D341Med (cell line): Measurements from ENCODE around the gene PLAU.
A peak's percentile ranks its signal among the peaks of the same experiment; 100 is the strongest.

Experiments used
- DNase-seq: peaks from one replicate; pipeline ENCODE4 v3.0.0; 2012; ENCODE audit warnings: low spot score

The PLAU gene

DNA sequence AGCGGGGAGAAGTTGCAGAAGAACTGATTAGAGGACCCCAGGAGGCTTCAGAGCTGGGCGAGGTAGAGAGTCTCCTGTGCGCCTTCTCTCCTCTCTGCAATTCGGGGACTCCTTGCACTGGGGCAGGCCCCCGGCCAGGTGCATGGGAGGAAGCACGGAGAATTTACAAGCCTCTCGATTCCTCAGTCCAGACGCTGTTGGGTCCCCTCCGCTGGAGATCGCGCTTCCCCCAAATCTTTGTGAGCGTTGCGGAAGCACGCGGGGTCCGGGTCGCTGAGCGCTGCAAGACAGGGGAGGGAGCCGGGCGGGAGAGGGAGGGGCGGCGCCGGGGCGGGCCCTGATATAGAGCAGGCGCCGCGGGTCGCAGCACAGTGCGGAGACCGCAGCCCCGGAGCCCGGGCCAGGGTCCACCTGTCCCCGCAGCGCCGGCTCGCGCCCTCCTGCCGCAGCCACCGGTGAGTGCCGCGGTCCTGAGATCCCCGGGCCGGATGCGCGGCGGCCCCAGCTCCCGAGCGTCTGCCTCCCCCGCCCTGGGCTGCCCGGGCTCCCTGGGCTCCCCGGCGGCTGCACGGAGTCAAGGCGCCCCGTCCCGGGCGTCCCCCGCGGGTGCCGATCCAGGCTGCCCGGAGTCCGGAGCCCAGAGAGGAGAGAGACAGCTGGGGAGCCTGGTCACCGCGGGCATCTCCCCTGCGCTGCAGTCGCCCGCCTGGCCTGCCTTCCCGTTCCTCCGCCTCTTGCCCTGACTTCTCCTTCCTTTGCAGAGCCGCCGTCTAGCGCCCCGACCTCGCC, at the start of gene PLAU:
Gene PLAU, plus strand, starts transcription at position 369 of the 789 bp plus-strand sequence. CDS start 424 bp downstream, outside the sequence.
- peak; percentile 66 for DNase-seq

DNA sequence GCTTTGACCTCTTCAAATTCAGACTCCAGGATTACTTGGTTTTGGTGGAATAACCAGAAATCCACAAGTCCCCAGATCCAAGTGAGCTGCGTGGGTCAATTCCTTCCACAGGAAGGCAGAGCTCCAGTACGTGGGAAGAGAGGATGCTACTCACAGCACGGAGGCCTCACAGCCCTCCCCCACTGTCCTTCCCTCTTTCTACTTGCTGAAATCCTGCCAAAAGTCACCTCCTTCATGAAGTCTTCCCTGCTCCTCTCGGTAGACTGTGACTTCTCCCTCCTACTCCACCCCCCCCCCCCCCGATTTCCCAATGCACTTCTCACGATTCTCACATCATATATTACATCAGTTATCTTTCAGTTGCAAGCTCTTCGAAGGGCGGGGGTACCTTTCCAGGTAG, 48.9 kb upstream of the PLAU start:
- DNase-seq: no peak

DNA sequence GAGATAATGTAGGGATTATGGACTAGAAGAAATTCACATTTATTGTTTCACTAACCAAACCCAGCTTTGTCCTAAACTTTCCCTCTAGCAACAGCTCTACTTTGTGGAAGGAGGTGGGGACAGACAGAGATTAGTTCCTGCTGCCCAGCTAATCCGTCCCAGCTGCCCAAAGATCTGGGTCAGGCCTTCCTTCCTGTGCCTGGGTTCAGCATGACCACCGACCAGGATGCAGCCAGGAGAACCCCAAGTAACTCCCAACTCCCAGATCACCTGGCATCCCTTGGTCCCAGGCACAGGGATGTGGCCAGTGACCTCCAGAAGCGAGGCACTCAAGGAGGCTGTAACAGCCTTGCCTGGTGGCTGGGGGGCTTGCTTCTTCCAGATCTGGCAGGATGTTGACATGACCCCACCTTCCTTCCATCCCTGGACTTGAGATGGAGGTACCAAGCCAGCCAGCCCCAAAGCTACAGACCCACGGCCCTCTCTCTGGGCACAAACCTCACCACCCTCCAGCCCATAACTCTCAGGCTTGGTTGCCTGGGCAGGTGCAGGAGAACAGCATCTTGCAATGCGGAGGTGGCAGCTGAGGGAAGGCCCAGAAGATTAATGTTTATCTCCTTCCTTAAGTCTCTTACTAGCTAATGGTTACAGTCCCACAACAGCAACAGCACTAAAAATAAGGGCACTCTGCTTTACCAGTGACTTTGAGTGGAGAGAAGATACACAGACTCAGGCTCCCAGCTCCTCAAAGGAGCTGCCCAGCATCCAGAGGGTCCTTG, 47.7 kb upstream of the PLAU start:
- no peak for DNase-seq

DNA sequence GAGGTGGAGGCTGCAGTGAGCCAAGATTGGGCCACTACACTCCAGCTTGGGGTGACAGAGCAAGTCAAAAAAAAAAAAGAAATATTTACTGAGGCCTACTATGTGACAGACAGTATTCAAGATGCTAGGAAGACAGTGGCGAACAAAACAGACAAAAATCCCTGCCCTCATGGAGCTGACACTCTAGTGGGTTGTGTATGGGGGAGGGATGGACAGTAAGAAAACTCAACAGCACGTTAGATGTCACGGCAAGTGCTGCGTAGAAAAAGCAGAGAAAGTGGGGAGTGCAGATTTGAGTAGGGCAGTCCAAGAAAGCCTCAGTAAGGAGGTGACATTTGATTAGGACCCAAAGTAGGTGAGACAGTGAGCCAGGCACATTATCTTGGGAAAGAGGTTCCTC, 46.7 kb upstream of the PLAU start:
- DNase-seq: no peak

DNA sequence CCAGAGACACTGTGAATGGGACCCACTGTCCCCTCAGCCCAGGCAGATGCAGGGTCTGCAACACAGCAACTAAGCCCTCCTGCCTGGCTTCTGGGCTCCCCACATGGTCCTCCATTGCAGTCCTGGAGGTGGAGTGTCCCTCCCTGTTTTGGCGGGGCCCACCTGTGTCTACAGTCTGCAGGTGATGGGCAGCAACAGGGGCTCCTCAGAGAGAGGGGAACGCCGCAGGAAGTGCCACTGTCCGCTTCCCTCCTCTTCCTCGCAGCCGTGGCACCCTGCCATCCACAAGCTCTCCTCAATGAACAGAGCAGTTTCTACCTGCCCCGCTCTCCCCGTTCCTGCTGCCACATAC, 45.8 kb upstream of the PLAU start:
- DNase-seq: no peak

DNA sequence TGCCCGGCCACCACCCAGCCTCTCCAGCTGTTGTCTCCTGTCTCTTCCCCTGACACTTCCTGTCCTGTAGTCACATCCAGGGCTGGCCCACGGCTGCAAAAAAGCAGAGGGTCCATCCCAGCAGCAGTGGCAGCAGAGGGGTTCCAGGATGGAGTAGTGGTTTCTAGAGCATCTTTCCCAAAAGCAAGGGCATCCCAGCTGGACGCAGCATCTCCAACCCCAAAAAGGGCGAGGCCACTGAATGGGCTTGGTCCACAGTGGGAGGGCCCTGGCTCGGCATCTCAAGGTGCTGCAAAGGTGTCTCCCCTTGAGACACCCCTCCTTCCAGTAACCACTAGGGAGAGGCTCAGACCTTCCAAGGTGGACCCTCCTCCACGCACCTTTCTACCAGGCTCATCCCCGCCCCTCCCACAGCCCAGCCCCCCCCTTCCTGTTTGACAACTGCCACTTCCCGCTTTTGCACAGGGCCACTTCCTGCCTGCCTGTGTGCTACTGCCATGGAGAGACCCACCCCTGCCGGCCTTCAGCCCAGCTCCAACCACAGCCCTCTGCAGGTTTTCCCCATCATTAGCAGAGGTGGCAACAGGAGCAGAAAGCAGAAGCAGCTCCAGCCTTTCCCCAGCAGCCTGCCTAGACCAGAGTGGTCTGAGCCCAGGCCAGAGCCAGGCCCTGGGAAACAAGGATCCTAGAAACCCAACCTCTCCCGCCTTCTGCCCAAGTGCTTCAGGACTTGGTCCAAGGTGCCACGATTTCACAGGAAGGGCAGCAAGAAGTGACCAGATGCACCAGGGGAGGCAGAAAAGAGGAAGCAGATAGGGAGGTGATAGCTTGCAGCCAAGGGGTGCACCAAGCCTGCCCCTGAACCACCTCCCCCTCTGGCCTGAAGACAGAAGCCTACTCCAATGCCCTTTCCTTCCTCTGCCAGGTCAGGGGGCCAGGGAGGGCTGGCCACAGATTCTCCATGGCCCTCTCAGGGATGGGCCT, 45.2 kb upstream of the PLAU start:
- no peak for DNase-seq

DNA sequence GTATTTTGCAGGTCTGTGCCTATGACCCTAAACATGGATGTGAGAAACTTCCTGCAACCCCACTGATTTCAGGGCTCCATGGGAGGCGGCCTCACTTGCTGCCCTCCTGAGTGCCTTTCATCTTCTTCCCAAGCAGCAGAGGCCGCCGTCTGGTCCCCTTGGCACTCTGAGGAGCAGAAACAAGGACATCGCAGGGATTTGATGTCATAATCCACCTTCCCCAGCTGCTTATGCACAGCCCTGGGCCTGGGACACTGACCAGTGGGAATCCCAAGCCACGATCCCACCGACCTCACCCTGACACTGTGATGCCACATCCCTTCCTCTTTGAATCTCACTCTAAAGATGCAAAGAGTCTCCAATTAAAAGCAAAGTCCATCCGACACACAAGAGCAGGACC, 44.3 kb upstream of the PLAU start:
- DNase-seq: no peak

DNA sequence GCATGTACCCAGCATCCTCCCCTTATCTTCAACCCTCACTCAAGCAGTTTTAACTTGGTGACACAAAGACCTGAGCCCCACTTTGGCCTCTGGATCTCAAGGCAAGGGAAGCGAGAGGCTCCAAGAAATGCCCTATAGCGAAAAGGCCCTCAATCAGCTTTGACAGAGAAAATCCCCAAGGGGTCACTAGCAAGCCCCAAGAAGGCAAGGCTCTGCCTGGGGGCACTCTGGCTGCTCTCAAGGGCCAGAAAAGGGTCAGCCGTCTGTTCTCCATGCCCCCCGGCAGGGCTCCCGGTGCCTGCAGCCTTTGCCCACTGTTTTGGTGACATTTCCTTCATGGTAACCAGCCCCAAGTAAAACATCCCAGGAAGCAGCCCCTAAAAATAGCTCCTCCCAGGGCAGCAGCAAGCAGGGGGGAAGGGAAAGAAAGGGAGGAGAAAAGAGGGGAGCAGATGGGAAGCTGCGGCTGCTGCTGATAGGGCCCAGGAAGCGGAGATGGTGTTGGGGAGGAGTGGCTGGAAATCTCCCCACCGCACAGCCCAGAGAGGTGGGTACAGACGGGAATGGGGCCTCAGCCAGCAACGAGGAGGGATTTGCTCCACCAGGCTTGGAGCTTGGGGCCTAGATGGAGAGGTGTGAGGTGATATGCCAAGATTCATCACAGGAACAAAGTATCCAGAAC, 43.7 kb upstream of the PLAU start:
- no peak for DNase-seq

DNA sequence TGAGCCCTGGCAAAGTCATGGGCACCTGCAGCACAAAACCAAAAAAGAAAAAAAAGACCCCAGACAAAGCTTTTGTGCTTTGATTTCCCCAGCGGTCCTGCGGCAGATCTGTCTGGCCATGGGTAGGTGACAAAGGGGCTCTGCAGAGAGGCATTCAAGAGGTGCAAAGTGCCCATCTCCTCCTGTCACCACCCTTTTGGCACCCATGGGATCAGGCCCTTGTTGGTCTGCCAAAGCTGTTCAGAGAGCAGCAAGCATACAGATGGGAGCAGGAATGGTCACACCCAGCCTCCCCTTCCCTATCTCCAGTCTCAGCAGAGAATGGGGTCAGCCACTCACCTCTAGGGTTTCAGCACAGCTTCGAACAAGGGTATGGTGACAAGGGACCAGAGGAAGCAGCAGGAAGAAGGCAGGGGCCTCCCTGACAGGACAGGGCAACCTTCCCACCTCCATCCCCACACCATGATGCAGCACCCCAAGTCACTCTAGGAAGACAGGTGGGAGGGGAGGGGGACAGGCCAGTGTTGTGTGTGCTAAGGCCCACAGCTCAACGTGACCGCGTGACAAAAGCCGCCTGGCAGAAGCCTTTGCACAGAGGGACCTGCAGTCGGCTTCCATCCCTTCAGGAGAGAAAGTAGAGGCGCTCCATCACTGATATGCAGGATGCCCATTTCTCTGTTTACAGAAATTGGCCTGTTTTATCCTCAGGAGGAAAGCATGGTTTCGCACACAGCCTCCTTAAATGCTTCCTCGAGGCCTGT, 42.9 kb upstream of the PLAU start:
- no peak for DNase-seq

DNA sequence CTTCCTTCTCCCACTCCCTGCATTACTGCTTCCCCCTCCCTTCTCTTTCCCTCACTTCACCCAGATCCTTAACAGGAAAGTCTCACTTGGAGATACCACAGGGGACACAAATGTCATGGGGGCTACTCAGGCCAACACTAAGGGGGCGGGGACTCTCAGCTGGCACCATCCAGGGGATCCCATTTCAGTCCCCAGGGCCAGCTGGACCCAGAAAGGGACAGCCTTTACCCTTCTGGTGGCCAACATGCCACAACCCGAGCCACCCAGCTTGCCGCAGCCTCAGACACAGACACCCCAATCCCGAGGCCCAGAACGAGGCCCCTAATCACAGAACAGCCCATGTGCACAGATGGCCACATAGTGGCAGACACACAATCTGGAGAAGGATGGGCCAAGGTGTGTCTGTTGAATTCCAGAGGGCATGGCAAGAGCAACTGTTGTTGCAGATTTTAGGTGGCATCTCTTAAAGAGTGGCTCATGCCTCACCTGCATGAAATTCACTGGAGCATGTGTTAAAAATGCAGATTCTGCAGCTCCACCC, 42.2 kb upstream of the PLAU start:
- no peak for DNase-seq

DNA sequence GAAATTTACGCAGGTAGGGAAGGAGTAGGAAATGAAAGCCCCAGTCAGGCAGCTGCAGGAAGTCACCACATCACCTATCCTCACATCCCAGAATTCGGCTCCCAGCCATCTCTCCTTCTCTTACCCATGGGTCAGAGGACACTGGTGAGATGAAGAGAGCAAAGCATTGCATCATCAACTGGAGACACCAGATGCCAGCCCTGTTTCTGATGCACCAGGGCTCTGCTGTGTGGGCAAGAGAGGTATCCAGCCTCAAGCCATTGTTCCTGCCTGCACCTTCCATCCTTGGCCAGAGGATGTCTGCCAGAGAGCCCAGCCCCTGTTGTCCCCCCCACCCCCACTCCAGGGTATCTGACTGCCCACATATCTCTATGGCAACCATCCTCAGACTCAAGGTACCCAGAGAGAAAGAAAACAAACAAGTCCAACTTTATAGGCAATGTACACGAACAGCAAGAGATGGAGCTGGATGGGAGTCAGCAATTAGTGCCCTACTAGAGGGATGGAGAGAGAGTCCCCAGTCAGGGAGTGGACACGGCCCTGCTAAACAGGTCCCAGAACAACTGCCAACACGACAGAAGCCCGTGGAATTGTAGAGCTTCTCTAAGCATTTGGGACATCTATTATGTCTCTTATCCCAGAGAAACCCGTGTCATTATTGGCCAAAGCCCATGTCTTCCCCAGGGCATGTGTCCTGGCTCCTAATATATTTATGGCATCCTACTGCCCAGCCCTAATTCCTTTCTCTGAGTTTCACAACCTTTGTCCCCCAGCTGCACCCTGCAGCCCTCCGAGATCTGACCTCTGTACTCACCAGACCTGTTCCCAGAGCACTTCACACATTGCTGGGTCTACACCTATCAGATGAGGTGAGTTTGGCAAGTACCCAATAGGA, 39.4 kb upstream of the PLAU start:
- no peak for DNase-seq

DNA sequence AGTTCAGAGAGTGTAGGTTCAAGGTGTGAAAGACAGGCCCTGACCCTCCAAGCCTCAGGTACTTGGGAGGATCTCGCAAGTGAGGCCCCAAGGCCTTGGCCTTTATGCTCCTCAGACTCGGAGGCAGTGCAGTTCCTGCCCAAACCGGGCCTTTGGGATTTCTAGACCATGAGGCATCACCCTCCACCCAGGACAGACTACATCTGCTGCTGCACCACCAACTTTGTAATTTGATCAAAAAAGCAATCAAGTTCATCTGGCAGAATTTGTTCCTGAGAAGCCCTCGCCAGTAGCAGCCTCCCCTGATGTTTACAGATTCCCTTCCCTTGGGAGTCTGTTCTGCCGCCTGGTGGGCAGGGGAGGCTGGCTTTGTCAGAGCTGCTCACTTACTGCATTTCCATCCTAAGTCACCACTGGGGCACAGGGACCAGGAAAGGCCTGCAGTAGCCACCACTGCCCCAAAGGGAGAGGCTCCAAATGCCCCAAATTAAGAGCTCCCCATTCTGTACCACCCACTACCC, 38.7 kb upstream of the PLAU start:
- DNase-seq: peak; percentile 61

DNA sequence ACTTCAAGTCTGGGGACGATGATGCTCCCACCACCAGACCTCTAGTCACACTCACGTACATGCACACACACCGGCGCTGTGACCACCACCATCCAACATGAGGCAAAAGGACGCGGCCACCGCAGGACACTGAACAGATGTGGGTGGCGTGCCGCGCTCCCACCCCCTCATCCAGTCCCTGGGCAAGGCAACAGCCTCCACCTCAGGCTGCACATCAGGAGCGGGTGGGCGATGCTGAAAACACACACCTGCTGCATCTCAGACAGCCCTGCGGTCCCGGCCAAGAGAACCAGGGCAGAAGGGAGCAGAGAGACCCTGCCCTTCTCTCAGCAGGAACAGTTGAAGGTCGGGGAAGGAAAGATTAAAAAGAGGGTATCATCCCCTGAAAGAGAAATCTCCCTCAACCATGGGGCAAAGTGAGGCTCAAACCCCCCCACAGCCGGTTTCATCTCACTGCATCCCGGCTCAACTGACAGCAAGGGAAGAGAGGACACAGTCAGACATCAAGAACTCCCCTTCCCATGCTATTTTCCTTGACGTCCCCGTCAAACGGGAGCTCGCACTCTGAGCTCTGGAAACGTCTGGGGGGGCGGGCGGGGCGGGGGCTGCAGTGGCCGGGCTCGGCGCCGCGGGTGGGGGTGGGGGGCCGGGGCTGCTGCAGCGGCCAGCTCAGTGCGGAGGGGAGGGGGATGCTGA, 37.6 kb upstream of the PLAU start:
- DNase-seq: no peak

DNA sequence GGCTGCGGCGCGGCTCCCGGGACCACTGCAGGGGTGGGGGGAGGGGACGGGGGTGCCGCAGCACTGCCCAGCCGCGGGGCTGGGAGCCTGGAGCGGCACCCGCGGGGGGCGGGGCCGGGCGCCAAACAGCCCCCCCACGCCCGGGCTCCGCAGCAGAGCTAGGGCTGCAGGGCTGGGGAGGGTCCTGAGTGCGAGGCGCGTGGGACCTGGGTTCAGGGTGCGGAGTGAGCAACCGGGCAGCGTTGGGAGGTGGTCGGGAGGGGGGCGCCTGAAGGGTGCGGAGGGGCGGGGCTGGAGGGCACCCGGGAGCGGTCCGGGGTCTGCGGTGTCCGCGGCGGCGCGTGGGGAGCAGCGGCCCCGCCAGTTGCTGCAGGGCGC, 37.1 kb upstream of the PLAU start:
- no peak for DNase-seq

DNA sequence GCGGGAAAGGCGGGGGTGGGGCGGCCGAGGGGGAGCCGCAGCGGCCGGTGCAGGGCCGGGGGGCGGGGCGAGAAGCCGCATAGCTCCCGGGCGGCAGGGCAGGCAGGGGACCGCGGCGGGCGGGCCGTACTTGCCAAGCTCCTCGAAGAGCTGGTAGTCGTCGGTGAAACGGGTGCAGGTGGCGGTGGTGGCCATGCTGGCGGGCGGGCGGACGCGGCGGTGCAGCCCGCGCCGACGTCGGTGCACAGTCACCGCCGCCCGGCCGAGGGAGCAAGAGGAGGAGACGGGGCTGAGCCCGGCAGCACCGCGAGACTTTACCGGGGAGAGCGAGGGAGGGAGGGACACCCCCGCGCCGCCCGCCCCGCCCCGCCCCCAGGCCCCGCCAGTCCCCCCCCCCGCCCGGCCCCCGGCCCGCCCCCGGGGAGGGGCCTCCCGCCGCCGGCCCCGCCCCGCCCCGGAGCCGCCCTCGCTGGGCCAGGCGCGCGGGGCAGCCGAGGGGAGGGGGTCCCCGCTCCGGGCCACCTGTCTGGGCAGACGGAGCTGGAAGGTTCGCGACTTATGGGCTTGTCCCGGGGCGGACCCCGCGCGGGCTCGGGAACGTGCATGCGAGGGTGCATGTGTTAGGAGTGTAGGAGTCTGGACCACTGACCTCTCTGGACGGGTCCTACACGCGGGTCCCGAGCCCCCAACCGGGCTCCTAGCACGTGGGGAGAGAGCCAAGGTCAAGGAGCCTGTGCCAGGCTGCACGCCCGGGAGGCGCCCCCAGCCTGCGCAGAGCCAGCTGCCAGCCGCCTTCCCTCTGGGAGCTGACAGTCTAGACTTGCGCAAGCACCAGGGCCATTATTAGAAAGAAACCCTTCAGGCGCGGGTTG, 36.4 kb upstream of the PLAU start, which contains the start of gene CAMK2G:
Gene CAMK2G, minus strand, starts transcription at position 289 of the 872 bp plus-strand sequence. Its CDS starts 94 bp downstream, at position 195.
- DNase-seq: peak; percentile 88

DNA sequence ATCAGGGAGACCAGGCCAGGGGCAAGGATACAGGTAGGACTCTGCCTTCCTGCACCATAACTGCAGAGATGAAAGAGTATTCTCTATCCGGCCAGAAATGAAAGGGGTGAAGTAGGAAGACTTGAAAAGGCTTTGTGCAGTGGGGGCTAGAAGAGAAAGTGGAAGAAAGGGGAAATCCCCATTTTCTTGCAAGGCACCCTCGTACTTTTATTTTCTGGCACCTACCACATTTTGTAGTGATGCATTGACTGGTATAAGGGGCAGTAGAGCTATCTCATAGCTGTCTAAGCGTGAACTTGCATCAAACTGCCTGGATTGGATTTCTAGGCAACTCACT, 35.8 kb upstream of the PLAU start:
- no peak for DNase-seq

DNA sequence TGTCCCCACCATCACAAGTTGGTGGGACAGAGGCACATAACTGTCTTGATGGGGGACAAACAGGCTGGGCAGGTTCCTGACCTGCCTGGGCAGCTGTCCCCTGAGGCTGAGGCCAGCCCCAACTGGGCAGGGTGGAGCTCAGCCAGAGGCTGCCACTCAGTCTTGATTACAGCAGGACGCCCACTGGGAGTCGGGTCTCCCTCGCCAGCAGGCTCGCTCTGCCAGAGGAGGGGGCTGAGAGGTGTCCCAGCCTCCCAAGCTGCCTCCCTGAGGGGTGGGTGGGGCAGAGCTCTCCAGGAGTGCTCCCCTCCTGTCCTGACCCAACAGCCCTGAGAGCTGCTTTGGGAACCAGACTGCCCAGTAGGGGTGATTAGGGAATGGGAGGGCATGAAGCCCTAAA, 34.8 kb upstream of the PLAU start:
- DNase-seq: no peak

DNA sequence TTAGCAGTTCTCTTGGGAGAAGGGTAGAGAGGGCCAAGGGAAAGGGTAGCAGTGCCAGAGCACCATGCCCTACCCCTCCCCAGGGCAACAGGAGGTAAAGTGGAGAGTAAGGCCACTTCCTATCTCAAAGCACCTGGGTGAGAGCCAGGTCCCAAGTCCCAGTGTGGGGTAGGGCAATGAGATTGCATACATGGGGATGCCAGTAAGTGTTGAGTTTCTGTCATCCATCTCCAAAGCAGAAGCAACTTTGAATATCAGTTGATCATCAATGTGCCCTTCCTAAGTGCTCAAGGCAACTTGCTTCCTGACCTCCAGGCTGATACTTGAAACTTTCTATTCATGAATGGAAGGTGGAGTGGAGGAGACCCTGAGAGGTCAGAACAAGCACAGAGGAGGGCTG, 34.4 kb upstream of the PLAU start:
- no peak for DNase-seq
